GM23248 (cell line): ENCODE data around the gene SPEG.

ENCODE experiments used
- EZH2 ChIP-seq: fragments of 200-600 bp; sonication (generic); IDR thresholded peaks from 2 replicates; pipeline ENCODE4 v1.6.1; 2018; ENCODE audit warnings: antibody characterized with exemption, mild to moderate bottlenecking; ENCODE audit not compliant: insufficient read depth, poor library complexity, severe bottlenecking
- EZH2phosphoT487 ChIP-seq: fragments of 200-600 bp; sonication (generic); IDR thresholded peaks from 2 replicates; pipeline ENCODE4 v1.6.1; 2018; ENCODE audit warnings: antibody characterized with exemption, moderate library complexity, mild to moderate bottlenecking, low read depth; ENCODE audit not compliant: insufficient read depth

GRCh38 chr2:219428469-219428868, 6.2 kb upstream of the SPEG start:
- TF ChIP-seq EZH2 (no peak), EZH2phosphoT487 (no peak)
